ENCODE data around the gene ALPK3.

Gene ALPK3

DNA sequence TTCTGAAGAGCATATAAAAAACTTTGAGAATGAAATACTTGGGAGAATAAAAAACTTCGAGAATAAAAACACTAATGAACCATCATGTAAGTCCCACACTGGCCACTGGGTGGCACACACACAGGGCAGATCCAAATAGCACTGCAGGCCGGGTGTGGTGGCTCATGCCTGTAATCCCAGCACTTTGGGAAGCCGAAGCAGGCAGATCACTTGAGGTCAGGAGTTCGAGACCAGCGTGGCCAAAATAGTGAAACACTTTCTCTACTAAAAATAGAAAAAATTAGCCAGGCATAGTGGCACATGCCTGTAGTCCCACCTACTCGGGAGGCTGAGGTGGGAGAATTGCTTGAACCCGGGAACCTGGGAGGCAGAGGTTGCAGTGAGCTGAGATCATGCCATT lies 28.5 kb downstream of the ALPK3 start:
- DNase-seq (ENCODE audit: low read depth), result peak; percentile 33

DNA sequence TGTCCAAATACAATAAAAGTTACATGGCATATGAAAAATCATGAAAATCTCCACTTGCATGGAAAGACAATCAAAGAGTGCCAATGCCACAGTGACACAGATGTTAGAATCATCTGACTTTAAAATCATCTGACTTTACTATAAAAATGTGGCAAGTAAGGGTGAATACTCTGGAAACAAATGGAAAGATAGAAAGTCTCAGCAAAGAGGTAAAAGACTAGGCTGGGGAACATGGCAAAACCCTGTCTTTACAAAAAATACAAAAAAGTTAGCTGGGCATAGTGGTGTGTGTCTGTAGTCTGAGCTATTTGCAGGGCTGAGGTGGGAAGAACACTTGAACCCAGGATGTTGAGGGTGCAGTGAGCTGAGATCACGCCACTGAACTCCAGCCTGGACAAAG lies 29.1 kb downstream of the ALPK3 start:
- no peak for DNase-seq (ENCODE audit: low read depth)

DNA sequence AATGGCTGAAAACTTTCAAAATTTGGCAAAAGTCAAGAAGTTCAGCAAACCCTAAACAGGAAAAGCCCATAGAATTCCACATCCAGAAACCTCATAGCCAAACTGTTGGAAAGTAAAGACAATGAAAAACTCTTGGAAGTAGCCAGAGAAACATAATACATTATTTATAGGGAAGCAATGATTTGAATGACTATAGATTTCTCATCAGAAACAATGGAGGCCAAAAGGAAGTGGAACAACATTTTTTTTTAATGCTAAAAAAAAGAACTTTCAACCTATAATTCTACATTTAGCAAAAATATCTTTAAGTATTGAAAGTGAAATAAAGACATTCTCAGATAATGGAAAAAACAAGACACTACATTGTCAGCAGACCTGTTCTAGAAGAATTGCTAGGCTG lies 30.2 kb downstream of the ALPK3 start:
- DNase-seq (ENCODE audit: low read depth), result no peak

DNA sequence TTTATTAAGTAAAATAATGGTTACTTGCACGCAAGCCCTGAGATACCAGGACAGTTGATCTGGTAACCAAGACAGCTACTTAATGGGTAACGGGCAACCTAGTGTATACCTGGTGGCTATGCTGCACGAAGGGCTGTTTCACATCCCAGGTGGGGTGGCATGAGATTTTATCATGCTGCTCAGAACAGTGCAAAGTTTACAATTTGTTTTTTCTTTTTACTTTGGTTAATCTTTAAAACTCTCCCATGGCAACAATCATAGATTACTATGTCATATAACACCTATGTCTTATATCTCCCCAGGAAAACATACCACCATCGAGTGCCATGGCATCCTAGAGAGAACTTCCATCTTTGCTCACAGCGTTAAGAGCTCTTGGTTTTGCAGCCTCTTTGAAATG lies 35.1 kb downstream of the ALPK3 start:
- DNase-seq (ENCODE audit: low read depth), result no peak

DNA sequence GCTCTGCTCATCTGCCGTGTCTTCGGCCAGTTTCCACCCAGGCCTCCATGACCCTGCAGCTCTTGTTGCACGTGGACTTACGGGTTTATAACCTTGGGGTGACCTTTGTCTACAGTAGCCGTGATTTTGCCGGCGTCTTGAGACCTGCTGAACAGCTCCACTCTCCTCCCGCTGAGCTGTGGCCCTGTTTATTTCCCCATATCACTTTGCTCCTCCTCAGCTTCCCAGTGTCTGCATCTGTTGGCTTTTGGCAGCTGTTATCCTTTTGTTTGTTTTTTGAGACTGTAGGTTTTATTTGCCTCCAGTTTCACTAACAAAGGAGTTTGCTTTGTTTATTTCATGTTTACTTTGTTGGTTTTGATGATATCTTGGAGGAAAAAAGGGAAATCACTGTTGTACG lies 38.0 kb downstream of the ALPK3 start:
- no peak for DNase-seq (ENCODE audit: low read depth)

DNA sequence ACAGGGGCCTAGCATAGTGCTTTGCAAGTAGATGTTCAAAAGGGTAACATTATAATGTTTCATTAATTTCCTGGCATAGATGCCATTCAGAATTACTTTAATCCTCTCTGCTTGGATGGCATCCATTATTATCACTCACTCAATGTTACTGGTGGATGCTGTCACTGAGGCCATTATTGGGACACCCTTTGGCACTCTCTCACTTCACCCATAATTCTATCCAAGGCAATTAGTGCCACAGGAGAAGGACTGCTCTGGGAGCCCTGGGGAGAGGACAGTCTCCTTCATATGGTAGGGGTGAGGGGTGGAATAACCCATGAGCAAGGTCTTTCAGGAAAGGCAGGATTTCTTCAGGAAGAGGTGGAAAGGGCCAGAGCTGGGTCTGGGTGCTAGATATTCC lies 38.6 kb downstream of the ALPK3 start:
- no peak for DNase-seq (ENCODE audit: low read depth)

DNA sequence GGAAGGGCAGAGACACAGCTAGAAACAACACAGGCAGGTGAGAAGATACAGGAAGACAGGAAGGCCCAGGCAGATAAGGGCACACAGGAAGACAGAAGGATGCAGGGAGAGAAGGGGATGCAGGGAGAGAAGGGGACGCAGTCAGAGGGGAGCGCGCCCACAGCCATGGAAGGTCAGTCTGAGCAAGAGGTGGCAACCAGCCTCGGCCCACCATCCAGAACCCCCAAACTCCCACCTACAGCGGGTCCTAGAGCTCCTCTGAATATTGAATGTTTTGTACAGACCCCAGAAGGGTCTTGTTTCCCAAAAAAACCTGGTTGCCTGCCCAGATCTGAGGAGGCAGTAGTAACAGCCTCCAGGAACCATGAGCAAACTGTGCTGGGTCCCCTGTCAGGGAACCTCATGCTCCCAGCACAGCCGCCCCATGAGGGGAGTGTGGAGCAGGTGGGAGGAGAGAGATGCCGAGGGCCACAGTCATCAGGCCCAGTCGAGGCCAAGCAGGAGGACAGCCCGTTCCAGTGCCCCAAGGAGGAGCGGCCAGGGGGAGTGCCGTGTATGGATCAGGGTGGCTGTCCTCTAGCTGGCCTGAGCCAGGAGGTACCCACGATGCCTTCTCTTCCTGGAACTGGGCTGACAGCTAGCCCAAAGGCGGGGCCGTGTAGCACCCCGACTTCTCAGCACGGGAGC lies 39.7 kb downstream of the ALPK3 start:
- DNase-seq (ENCODE audit: low read depth), result no peak

DNA sequence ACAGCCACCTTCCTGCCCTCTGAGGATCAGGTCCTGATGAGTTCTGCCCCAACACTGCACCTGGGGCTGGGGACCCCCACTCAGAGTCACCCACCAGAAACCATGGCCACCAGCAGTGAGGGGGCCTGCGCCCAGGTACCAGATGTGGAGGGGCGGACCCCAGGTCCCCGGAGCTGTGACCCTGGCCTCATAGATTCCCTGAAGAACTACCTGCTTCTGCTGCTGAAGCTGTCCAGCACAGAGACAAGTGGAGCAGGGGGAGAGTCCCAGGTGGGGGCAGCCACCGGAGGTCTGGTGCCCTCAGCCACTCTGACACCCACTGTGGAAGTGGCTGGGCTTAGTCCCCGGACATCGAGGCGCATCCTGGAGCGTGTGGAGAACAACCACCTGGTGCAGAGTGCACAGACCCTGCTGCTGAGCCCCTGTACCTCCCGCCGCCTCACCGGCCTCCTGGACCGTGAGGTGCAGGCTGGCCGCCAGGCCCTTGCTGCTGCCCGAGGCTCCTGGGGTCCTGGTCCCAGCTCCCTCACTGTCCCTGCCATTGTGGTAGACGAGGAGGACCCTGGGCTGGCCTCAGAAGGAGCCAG lies 40.4 kb downstream of the ALPK3 start:
- no peak for DNase-seq (ENCODE audit: low read depth)

DNA sequence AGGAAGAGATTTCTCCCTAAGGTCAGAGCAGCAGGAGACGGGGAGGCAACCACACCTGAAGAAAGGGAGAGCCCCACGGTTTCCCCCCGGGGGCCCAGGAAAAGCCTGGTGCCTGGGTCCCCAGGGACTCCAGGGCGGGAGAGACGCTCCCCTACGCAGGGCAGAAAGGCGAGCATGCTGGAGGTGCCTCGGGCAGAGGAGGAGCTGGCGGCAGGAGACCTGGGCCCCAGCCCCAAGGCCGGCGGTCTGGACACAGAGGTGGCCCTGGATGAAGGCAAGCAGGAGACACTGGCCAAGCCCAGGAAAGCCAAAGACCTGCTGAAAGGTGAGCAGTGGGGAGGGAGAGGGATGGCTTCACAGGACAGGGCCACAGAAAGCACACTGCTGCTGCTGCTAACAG lies 41.1 kb downstream of the ALPK3 start:
- no peak for DNase-seq (ENCODE audit: low read depth)

DNA sequence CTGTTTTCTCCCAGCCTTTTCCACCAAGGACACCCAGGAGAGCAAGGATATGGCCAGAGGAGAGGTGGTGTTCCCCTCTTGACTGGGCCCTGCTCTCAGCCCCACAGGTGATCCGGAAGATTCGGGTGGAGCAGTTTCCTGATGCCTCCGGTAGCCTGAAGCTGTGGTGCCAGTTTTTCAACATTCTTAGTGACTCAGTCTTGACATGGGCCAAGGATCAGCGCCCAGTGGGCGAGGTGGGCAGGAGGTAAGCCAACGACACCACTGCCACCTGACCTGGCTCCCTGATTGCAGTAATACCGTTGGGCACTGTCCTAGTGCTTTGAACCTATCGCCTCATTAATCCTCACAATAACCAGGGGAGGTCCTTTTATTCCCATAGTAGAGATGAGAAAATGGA lies 42.0 kb downstream of the ALPK3 start:
- DNase-seq (ENCODE audit: low read depth), result no peak

DNA sequence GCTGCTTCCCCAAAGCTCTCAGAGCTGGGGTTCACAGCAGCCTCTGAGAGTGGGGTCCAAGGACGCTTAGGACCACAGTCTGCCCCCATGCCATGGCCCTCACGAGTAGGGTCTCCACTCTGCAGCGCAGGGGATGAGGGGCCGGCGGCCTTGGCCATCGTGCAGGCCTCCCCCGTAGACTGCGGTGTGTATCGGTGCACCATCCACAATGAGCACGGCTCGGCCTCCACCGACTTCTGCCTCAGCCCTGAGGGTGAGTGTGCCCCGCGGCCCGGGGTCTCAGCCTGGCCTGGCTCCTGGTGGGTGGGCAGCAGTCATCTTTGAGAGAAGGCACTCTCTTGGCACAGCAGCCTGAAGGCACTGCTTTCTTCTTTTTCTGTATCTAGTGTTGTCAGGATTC lies 42.5 kb downstream of the ALPK3 start:
- DNase-seq (ENCODE audit: low read depth), result no peak

DNA sequence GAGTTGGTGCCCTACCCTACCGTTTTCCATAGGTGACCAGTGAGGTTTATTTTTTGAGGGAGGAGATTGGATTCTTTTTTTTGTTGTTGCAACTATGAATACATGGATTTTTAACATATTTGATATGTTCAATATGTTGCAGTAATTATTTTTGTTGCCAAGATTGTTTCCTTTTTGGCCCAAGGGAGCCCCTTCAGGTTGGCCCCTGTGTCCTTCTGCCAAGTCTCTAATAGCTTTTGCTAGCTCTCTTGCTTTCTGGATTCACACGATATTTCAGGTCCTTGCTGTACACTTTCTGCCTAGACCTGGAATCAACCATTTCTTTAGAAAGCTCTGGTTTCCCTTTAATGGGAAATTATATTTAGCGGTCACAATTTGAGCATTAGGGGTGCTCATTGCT lies 44.6 kb downstream of the ALPK3 start:
- no peak for DNase-seq (ENCODE audit: low read depth)

DNA sequence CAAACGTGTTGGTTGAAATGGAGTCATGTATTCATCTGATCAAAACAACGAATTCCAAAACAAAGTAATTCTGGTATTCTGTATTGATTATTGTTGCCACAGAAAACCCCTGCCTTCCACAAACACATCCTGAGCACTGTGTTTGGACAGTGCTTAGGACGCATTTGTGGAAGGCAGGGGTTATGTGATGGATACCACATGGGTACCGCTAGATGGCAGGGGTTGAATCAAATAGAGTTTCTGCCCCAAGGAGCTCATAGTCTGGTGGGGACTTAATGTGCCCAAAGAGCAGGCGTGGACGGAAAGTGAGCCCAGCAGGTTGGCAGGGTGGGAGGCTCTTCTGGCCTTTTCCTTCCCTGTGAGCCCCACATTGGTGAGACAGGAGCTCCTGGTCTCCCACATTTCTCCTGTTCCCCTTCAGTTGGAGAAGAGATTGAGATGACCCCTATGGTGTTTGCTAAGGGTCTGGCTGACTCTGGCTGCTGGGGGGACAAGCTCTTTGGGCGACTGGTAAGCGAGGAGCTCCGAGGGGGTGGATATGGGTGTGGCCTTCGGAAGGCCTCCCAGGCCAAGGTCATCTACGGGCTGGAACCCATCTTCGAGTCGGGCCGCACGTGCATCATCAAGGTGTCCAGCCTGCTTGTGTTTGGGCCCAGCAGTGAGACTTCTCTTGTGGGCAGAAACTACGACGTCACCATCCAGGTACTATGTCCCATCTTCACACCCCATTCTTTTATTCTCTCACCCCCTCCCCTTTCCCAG lies 45.2 kb downstream of the ALPK3 start:
- DNase-seq (ENCODE audit: low read depth), result no peak

DNA sequence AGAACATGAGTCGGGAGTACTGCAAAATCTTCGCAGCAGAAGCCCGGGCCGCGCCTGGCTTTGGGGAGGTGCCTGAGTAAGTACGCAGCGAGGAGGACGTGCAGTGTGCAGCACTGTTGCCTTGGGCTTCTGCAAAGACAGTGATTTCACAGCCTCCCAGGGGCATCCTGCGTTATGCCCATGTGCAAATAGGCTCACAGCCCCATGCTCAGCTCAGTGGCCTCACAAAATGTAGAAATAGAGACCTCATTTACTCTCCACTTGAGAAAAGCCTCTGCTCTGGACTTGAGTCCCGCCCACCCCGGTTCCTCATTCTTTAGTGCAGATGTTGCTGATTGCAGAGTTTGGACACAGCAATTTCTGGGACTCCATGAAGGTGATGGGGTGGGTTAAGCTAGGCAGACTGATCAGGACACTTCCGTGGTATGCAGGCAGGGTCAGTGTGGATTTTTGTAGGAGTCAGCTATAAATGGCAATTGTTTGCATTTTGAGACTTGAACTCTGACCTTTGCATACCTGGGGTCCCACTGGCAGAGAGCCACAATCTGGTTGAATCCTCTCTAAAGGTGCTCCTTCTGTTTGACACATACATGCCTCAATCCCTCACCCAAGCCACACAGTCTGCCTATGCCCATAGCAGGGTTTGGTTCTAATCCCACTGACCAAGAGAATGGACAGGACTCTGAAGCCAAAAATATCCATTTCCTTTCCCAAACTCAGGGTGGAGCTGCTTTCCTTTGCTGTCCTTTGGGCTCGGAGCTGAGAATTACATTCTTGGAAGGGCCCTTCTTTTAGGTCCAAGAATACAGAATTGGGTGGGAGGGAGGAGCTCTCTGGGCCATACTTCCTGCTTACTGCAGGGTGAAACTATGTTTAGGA lies 46.6 kb downstream of the ALPK3 start:
- DNase-seq (ENCODE audit: low read depth), result peak; percentile 26

DNA sequence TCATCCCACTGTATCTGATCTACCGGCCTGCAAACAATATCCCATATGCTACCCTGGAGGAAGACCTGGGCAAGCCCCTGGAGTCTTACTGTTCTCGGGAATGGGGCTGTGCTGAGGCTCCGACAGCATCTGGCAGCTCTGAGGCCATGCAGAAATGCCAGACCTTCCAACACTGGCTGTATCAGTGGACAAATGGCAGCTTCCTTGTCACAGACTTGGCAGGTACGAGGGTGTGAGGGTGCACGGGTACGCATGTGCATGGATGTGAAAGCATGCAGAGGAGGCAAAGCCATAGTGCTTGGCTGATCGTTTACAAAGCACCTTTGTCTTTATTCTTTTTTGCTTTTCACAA lies 47.3 kb downstream of the ALPK3 start:
- no peak for DNase-seq (ENCODE audit: low read depth)

DNA sequence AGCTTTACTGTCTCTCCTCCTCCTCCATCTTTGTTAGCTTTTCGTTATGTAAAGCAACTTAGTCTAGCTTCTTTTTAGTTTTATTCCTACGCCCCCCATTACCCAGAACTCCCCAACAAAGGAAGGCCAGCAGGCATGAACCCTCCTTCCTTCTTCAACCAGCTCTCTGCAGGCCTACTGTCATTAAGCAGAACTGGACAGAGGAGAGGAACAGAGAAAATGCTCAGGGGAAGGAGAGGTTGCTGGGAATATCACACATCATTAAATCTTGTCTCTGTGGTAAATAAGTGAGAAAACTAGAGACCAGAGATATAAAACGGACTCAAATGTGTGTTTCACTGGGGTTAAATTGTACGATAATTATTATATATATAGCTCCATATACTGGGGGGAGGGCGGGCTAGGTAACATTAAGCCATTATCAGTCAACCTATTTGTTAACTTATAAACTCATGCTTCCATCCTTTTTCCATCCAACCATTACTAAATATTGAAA lies 48.0 kb downstream of the ALPK3 start:
- no peak for DNase-seq (ENCODE audit: low read depth)

DNA sequence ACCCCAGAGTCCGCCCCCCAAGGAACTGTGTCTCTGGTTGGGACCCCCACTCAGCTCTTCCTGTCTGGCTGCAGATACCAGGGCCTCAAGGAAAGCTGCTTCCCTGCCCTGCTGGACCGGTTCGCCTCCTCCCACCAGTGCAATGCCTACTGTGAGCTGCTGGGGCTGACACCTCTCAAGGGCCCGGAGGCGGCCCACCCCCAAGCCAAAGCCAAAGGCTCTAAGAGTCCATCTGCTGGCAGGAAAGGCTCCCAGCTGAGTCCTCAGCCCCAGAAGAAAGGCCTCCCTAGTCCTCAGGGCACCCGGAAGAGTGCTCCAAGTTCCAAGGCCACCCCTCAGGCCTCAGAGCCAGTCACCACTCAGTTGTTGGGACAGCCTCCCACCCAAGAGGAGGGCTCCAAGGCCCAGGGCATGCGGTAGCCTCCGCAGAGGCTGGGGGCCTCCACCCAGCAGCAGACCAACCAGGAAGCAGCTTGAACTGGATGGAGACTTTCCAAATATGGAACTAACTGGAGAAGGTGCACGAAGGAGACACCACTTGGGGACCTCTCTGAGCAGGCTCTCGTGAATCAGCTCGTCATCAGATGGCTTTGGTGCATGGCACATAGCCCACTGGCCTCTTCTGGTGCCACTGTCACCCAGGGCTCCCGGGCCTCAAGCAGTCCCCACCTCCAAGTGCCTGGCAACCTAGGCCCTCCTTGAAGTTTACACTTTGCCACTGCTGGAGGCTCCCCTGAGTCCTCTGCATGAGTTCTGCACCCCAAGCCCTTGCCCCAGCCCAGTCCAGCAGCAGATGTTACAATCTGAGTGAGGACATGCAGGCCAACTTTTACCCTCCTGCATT lies 51.1 kb downstream of the ALPK3 start:
- DNase-seq (ENCODE audit: low read depth), result no peak

DNA sequence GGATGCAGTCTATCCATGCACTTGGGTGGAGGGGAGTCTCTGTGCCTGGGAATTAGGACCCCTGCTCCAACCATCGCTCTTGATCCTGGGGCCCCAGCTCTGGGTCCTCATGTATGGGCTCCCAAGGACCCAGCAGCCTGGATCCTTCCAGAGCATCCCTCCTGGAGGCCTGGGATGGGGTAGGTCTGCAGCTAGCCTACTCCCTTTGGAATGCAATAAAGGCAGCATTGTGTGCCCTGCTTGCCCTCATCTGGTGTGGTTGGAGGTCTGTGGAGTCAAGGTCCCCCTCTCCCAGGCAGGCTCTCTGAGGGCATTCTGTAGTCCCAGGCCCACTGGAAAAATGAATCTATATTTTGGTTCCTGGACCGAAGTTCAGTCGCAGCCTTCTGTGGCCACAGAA lies 52.4 kb downstream of the ALPK3 start:
- no peak for DNase-seq (ENCODE audit: low read depth)

DNA sequence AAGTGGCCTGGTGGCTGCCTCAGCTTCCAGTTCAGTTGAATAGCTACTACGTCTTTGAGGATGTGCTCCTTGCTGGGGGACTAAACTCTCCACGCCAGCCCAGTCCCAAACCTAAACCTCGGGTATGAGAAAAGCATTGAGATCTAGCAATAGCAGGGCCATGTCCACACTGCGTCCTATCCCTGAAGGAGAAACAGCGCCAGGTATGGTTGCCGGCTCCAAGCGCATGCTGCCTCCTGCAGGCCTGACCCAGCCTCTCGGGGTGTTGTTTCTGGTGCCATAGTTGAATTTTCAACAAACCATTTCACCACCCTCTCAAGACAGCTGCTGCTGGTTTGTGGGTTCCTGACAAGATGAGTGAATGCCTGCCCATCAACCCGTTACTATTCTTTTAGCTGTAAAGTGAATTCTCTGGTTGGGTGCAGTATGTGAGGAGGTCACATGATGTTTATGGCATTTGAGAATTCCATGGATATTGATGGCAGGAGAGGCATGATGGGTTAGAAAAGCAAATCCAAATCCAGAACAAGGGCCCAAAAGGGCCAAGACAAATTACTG lies 54.4 kb downstream of the ALPK3 start:
- DNase-seq (ENCODE audit: low read depth), result no peak

DNA sequence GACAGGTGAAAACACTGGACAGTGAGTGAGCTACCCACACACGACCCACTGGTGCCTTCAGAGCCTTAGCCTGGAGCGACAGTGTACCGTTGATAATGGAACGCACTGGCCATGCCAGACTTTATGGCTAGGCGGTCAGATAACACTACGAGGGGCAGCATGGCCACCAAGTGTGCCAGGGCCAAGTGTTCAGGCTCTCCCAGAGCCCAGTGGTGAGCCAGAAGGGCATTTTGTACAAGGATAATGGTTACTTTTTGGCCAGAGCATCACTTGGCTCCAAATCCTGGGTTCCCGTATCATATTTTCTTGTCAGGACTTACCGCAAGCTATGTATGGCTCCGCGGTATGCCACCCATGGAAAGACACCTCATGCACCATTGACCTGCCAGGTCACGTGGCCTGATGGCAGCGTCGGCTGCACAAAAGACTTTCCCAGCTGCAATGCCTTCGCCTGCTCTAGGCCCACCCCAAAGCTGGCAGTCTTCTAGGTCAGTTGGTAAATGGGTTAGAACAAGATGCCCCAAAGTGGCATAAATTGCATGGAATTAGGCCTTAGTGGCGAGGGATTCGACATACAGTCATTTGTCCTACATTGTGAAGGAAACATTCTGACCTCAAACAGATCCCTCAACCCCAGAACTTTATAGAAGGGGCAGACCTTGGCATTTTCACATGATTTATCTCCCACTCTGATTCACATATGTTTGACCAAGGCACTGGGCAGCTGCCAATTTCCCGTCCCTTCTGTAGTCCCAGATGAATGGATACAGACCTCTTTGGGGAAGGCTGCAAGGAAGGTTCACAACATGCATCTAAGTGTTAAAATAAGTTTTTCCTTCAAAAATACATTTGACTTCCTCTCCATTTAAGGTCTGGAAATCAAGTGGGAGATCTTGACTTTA lies 55.1 kb downstream of the ALPK3 start:
- DNase-seq (ENCODE audit: low read depth), result no peak
